Heart left ventricle (tissue), 16 donors: Measurements from ENCODE around the gene ABCC11. TPM values are rescaled to one million over a fixed set of nuclear protein-coding genes. Genes with fewer than 3 reads are reported as not detected.

Experiments
- ATAC-seq, 4 donors: fragments of 200-7000 bp; cut with Tn5 transposase; one replicate each; pipeline ENCODE4 v1.9.1; 2020 to 2022; ENCODE audit warnings: moderate library complexity in 4 of 4, mild to moderate bottlenecking in 3 of 4, moderate number of reproducible peaks in 1 of 4
- DNase-seq, 5 donors: peaks; one replicate each; pipeline ENCODE4 v3.0.0-alpha.2; 2020
- H3K27ac ChIP-seq, 12 donors: fragments of 200-600 bp; sonication (generic) in 4 of 12; one replicate each; pipeline versions ENCODE4 v1.5.0 to v1.8.0; 2016 to 2022; ENCODE audit warnings: mild to moderate bottlenecking in 2 of 12
- H3K27me3 ChIP-seq, 9 donors: fragments of 200-600 bp; sonication (generic) in 2 of 9; one replicate each; pipeline versions ENCODE4 v1.5.1 to v1.8.0; 2016 to 2022; ENCODE audit warnings: mild to moderate bottlenecking in 3 of 9
- H3K36me3 ChIP-seq, 9 donors: fragments of 200-600 bp; sonication (generic) in 2 of 9; one replicate each; pipeline versions ENCODE4 v1.5.0 to v1.8.0; 2018 to 2022; ENCODE audit warnings: mild to moderate bottlenecking in 2 of 9
- H3K4me1 ChIP-seq, 12 donors: fragments of 200-600 bp; sonication (generic) in 4 of 12; one replicate each; pipeline versions ENCODE4 v1.5.0 to v1.8.0; 2016 to 2022; ENCODE audit warnings: mild to moderate bottlenecking in 3 of 12
- H3K4me3 ChIP-seq, 12 donors: fragments of 200-600 bp; sonication (generic) in 4 of 12; one replicate each; pipeline versions ENCODE4 v1.5.0 to v1.8.0; 2017 to 2022; ENCODE audit warnings: mild to moderate bottlenecking in 9 of 12, moderate library complexity in 4 of 12
- H3K9me3 ChIP-seq, 12 donors: fragments of 200-600 bp; sonication (generic) in 4 of 12; one replicate each; pipeline versions ENCODE4 v1.5.0 to v1.8.0; 2016 to 2022; ENCODE audit warnings: mild to moderate bottlenecking in 1 of 12
- POLR2A ChIP-seq, 2 donors: fragments of 450-650 bp; IDR thresholded peaks; one replicate each; pipeline ENCODE4 v1.6.1; 2017; ENCODE audit warnings: antibody characterized with exemption in 2 of 2, mild to moderate bottlenecking in 2 of 2, moderate library complexity in 2 of 2
- WGBS, 4 donors: extraction: QIAGEN DNeasy Blood & Tissue Kit in 2 of 4; methylation state at CpG; one replicate each; pipeline versions ENCODE4 v1.1.5 to v1.1.7; 2013 to 2018; 5-methylcytosine and 5-hydroxymethylcytosine counted together
- intact Hi-C, 10 donors: fragments of 100-400 bp; cut with DNase I; formaldehyde crosslinking; loops; one replicate each; pipeline versions ENCODE4 v1.11.1 to v1.14.2; 2022
- polyA plus RNA-seq, 2 donors: library from polyadenylated mRNA; stranded (reverse); fragments of 200-250 nt; gene quantifications; one replicate each; pipeline ENCODE4 v1.2.3, GENCODE V29; 2013
- total RNA-seq, 9 donors: library from RNA; depleted of rRNA in 2 of 9; stranded (reverse); fragments of >200 nt in 2 of 9; fragmentation: NEBNext Ultra II Directional in 3 of 9; extraction: Animal tissue kit (Norgen Biotek cat#: 25700) in 3 of 9; gene quantifications; one replicate each; pipeline versions ENCODE4 v1.1.0 to v1.2.4, GENCODE V29; 2016 to 2023
- TF ChIP-seq, protein P1 (sequence below), 12 donors: fragments of 200-600 bp; sonication (generic) in 4 of 12; IDR thresholded peaks; one replicate each; pipeline versions ENCODE4 v1.5.0 to v1.8.0; 2018 to 2022; ENCODE audit warnings: antibody characterized with exemption in 12 of 12, mild to moderate bottlenecking in 5 of 12
- donor health status: ischemic (EF 13 %, LVEDD 7.1; RV severe dilation, severe dysfunction).
- donor health status: healthy with polysubstance abuse.
- donor health status: DM: no; HTN: yes; CAD: no.
- donor health status: DM: no; HTN: no; CAD: no.
- donor health status: ischemic (EF 25% LVEDD 6.9; RV normal size, moderate dysfunction).
- donor health status: ischemic (EF 25% LVEDD 5.7; RV mildly dilated, moderate dysfunction).
- donor health status: healthy.
- donor health status: DM: yes; HTN: yes; CAD: no.
- donor health status: ischemic (EF 35%, LVEDD 5.7; RV mildly dilated, moderate dysfunction).
- donor health status: nonischemic (EF 11% LVEDD 7.7; RV severe dilation, severe dysfunction).
- donor health status: DM: yes; HTN: yes; CAD: no.
- donor health status: PGD.
- donor health status: ischemic (EF 29% LVEDD 5.4; RV normal size, mild dysfunction).
- donor health status: nonischemic (EF 23%, LVEDD 6.1; RV moderate dilation, normal function).

The ABCC11 gene
- total and polyA plus RNA-seq, 11 donors: 0.03 to 0.48 (median 0.20) TPM; not detected in 6

DNA sequence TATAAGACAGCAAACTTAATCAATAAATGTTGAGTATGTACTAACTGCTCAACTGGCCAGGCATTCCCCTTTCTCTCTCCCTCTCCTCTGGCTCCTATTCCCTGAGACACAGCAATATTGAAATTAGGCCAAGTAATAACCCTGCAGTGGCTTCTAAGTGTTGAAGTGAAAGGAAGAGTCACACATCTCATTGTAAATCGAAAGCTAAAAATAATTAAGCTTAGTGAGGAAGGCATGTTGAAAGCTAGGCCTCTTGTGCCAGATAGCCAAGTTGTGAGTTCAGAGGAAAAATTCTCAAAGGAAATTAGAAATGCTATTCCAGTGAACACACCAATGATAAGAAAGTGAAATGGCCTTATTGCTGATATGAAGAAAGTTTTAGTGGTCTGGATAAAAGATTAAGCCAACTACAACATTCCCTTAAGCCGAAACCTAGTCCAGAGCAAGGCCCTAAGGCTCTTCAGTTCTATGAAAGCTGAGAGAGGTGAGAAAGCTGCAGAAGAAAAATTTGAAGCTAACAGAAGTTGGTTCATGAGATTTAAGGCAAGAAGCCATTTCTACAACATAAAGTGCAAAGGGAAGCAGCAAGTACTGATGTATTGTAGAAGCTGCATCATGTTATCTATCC is 35.4 kb upstream of the ABCC11 start:
- DNase-seq: no peak
- peaks cover 12 to 56% (median 41%) of the 10 kb centered on the region in 12 donors for H3K4me1 ChIP-seq
- H3K36me3 ChIP-seq: peaks cover 0 to 57% (median 21%) of the 10 kb centered on the region in 9 donors
- ATAC-seq: peak; percentile 39 to 84 (median 80)
- no peaks in the 10 kb centered on the region for H3K27me3 ChIP-seq
- TF ChIP-seq POLR2A (IDR thresholded peaks at IDR 0.05): no peak
- TF ChIP-seq, protein P1, sequence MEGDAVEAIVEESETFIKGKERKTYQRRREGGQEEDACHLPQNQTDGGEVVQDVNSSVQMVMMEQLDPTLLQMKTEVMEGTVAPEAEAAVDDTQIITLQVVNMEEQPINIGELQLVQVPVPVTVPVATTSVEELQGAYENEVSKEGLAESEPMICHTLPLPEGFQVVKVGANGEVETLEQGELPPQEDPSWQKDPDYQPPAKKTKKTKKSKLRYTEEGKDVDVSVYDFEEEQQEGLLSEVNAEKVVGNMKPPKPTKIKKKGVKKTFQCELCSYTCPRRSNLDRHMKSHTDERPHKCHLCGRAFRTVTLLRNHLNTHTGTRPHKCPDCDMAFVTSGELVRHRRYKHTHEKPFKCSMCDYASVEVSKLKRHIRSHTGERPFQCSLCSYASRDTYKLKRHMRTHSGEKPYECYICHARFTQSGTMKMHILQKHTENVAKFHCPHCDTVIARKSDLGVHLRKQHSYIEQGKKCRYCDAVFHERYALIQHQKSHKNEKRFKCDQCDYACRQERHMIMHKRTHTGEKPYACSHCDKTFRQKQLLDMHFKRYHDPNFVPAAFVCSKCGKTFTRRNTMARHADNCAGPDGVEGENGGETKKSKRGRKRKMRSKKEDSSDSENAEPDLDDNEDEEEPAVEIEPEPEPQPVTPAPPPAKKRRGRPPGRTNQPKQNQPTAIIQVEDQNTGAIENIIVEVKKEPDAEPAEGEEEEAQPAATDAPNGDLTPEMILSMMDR (IDR thresholded peaks at IDR 0.05): no peak
- H3K9me3 ChIP-seq: peaks cover 0 to 15% (median 8%) of the 10 kb centered on the region in 12 donors
- 14 to 26% (median 14%) methylated on average over 2 of the region's 2 CpGs for WGBS, 4 donors
- intact Hi-C loops: loop anchor here in 1 of 10 donors (5.0 kb wide), 1 partner anchor 35 kb away; no protein-coding TSS in a partner anchor
- H3K4me3 ChIP-seq: no peak overlapping the region
- peak overlapping the region; percentile 31 to 77 (median 58) for H3K27ac ChIP-seq

DNA sequence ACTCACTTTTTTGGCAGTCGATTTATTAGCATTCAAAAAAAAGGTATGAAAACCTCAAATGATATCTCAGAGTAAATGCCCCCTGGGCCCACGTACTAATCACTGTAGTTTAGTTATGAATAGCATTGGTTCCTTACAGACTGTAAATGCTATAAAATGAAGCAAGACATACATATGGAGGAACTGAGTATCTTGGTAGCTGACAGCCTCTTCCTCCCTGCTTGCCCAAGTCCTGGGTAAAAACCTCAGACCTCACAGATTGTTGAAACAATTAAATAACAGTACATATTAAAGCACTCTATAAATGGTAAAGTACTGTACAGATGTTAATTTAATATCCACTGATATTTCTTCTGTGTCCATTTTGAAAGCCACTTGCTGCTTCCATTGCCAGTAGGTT is 33.2 kb upstream of the ABCC11 start:
- intact Hi-C loops: loop anchor here in 1 of 10 donors (5.0 kb wide), 1 partner anchor 37 kb away; no protein-coding TSS in a partner anchor
- H3K9me3 ChIP-seq: no peaks in the 10 kb centered on the region
- H3K4me3 ChIP-seq: no peak overlapping the region
- peaks cover 0 to 46% (median 8%) of the 10 kb centered on the region in 9 donors for H3K36me3 ChIP-seq
- 88 to 93% (median 92%) methylated on average over 2 of the region's 2 CpGs for WGBS, 4 donors
- no peaks in the 10 kb centered on the region for H3K27me3 ChIP-seq
- H3K27ac ChIP-seq: no peak overlapping the region
- TF ChIP-seq, protein P1 (IDR thresholded peaks at IDR 0.05): no peak
- TF ChIP-seq POLR2A (IDR thresholded peaks at IDR 0.05): no peak
- ATAC-seq: no peak
- H3K4me1 ChIP-seq: peaks cover 12 to 67% (median 45%) of the 10 kb centered on the region in 12 donors
- no peak for DNase-seq

DNA sequence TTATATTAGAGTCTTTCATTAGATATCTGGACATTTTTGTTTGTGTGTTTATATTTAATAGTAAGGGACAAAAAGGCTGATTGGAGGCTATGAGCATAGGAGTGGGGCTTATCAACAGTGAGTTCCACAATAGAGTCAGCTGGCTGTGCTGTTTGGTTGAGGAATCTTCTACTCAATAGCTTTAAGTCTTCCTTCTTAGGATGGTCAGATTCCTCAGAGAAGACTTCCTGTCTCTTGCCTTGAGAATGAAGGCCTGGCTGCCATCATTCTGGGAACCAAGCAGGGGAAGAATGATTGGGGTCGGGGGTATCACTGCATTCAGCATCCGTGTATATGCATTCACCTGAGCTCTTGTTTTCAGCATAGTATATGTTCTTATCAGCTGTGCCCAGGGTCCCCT is 31.9 kb upstream of the ABCC11 start:
- Histone ChIP-seq H3K4me3 (no peak overlapping the region), H3K9me3 (no peaks in the 10 kb centered on the region), H3K27me3 (no peaks in the 10 kb centered on the region), H3K4me1 (peaks cover 12 to 67% (median 45%) of the 10 kb centered on the region in 12 donors), H3K36me3 (peaks cover 0 to 39% (median 8%) of the 10 kb centered on the region in 9 donors), H3K27ac (peak overlapping the region in 4 of 12 donors; percentile 9 to 35 (median 14))
- WGBS, 4 donors: 57 to 68% (median 65%) methylated on average over 2 of the region's 2 CpGs
- TF ChIP-seq, protein P1 (IDR thresholded peaks at IDR 0.05): no peak
- no peak for TF ChIP-seq POLR2A (IDR thresholded peaks at IDR 0.05)
- intact Hi-C loops: loop anchor here in 5 of 10 donors (5.0 to 10.0 kb wide), 5 partner anchors 37 to 346 kb away; partner anchors contain the start of gene LONP2 (in 1 of the 5)
- ATAC-seq (no peak), DNase-seq (no peak)

DNA sequence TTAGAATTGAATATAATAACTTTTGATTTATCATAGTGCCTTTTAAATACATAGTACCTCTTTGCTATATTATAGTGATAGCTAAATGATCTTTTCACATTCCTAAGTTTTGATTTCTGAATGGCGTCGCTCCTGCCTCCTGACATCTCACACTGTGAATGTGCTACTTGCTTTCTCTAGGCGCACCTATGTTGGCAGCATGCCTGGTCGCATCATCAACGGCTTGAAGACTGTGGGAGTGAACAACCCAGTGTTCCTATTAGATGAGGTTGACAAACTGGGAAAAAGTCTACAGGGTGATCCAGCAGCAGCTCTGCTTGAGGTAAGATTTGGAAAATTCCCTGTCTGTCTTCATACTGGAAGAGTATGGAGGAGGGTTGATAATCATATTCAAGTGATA is 29.8 kb upstream of the ABCC11 start:
- WGBS, 4 donors: 77 to 82% (median 79%) methylated on average over 5 of the region's 5 CpGs
- Histone ChIP-seq H3K4me3 (no peak overlapping the region), H3K9me3 (no peaks in the 10 kb centered on the region), H3K27me3 (no peaks in the 10 kb centered on the region), H3K27ac (no peak overlapping the region), H3K4me1 (peaks cover 6 to 62% (median 36%) of the 10 kb centered on the region in 12 donors), H3K36me3 (peaks cover 0 to 48% (median 14%) of the 10 kb centered on the region in 9 donors)
- ATAC-seq (no peak), DNase-seq (no peak)
- TF ChIP-seq, protein P1 (IDR thresholded peaks at IDR 0.05): no peak
- no peak for TF ChIP-seq POLR2A (IDR thresholded peaks at IDR 0.05)
- intact Hi-C loops: loop anchor here in 5 of 10 donors (5.0 to 10.0 kb wide), 5 partner anchors 35 to 348 kb away; partner anchors contain the start of gene LONP2 (in 1 of the 5)
